CD14-positive monocyte (primary cell): Measurements from ENCODE around the gene NFATC2. TPM values are rescaled to one million over a fixed set of nuclear protein-coding genes. Genes with fewer than 3 reads are reported as not detected.

Experiments used
- DNase-seq, 3 donors: peaks; one replicate each; pipeline ENCODE4 v3.0.0-alpha.2; 2011 to 2022
- H2AFZ ChIP-seq: 2 replicates; pipeline ENCODE4 v1.6.0; 2012; ENCODE audit warnings: mild to moderate bottlenecking, low read depth, low read length, inconsistent platforms; ENCODE audit not compliant: insufficient read depth, poor library complexity, severe bottlenecking
- H3K27ac ChIP-seq, 2 donors: 1 replicate in 1 of 2; 2 replicates in 1 of 2; pipeline ENCODE4 v1.5.1; 2012 to 2013; ENCODE audit warnings: low read length in 2 of 2, control low read depth in 1 of 2, inconsistent platforms in 1 of 2, low read depth in 1 of 2, mild to moderate bottlenecking in 1 of 2
- H3K27me3 ChIP-seq, 2 donors: one replicate each; pipeline versions ENCODE4 v1.6.0 to v1.6.1; 2011 to 2013; ENCODE audit warnings: low read length in 2 of 2; ENCODE audit not compliant: control insufficient read depth in 2 of 2, insufficient read depth in 2 of 2
- H3K36me3 ChIP-seq, 2 donors: replicated peaks in 1 of 2; 1 replicate in 1 of 2; 2 replicates in 1 of 2; pipeline versions ENCODE4 v1.5.1 to v1.6.1; 2012 to 2013; ENCODE audit warnings: low read length in 2 of 2, control low read depth in 1 of 2, inconsistent platforms in 1 of 2, mild to moderate bottlenecking in 1 of 2; ENCODE audit not compliant: insufficient read depth in 2 of 2, control insufficient read depth in 1 of 2
- H3K4me1 ChIP-seq, 2 donors: 1 replicate in 1 of 2; 2 replicates in 1 of 2; pipeline versions ENCODE4 v1.5.1 to v1.6.1; 2012 to 2013; ENCODE audit warnings: low read length in 2 of 2, control low read depth in 1 of 2, inconsistent platforms in 1 of 2, mild to moderate bottlenecking in 1 of 2, moderate library complexity in 1 of 2; ENCODE audit not compliant: insufficient read depth in 2 of 2, control insufficient read depth in 1 of 2
- H3K4me2 ChIP-seq: replicated peaks from 2 replicates; pipeline ENCODE3; 2012; ENCODE audit warnings: low read length, moderate library complexity, mild to moderate bottlenecking; ENCODE audit not compliant: poor library complexity, severe bottlenecking; ENCODE audit errors: extremely low read depth
- H3K4me3 ChIP-seq, 3 experiments: fragments of 200-600 bp in 1 of 3; sonication (generic) in 1 of 3; replicated peaks in 1 of 3; 1 replicate in 2 of 3; 2 replicates in 1 of 3; pipeline ENCODE4 v1.5.1; 2011 to 2013; ENCODE audit warnings: low read length in 3 of 3, mild to moderate bottlenecking in 3 of 3, control low read depth in 2 of 3, low read depth in 2 of 3, inconsistent platforms in 1 of 3, moderate library complexity in 1 of 3
- H3K79me2 ChIP-seq: 2 replicates; pipeline ENCODE4 v1.6.0; 2012; ENCODE audit warnings: mild to moderate bottlenecking, control low read depth, inconsistent platforms, low read length, moderate library complexity; ENCODE audit not compliant: insufficient read depth
- H3K9ac ChIP-seq: 2 replicates; pipeline ENCODE4 v1.6.0; 2017; ENCODE audit warnings: low read length, mild to moderate bottlenecking; ENCODE audit not compliant: insufficient read depth, poor library complexity, severe bottlenecking
- H3K9me3 ChIP-seq, 2 donors: replicated peaks in 1 of 2; 1 replicate in 1 of 2; 2 replicates in 1 of 2; pipeline versions ENCODE4 v1.5.1 to v1.6.1; 2012 to 2013; ENCODE audit warnings: low read length in 2 of 2, control low read depth in 1 of 2; ENCODE audit not compliant: control insufficient read depth in 1 of 2, insufficient read depth in 1 of 2
- H4K20me1 ChIP-seq: 2 replicates; pipeline ENCODE4 v1.6.0; 2012; ENCODE audit warnings: mild to moderate bottlenecking, low read length, control low read depth, moderate library complexity; ENCODE audit not compliant: insufficient read depth
- H3K27ac Mint-ChIP-seq, 7 donors: one replicate each; pipeline ENCODE4 v1.8.0; 2020; ENCODE audit warnings: mild to moderate bottlenecking in 7 of 7, mixed read lengths in 7 of 7, moderate library complexity in 6 of 7, inconsistent platforms in 2 of 7
- H3K27me3 Mint-ChIP-seq, 3 donors: one replicate each; pipeline ENCODE4 v1.8.0; 2021 to 2022; ENCODE audit warnings: low read depth in 3 of 3, mild to moderate bottlenecking in 3 of 3, mixed read lengths in 3 of 3, moderate library complexity in 3 of 3, inconsistent platforms in 1 of 3
- H3K36me3 Mint-ChIP-seq, 2 donors: one replicate each; pipeline ENCODE4 v1.8.0; 2020; ENCODE audit warnings: mixed read lengths in 2 of 2, inconsistent platforms in 1 of 2, mild to moderate bottlenecking in 1 of 2
- H3K4me1 Mint-ChIP-seq: one replicate; pipeline ENCODE4 v1.8.0; 2020; ENCODE audit warnings: mild to moderate bottlenecking, mixed read lengths
- H3K4me3 Mint-ChIP-seq, 2 donors: one replicate each; pipeline ENCODE4 v1.8.0; 2020; ENCODE audit warnings: mild to moderate bottlenecking in 2 of 2, mixed read lengths in 2 of 2, moderate library complexity in 1 of 2
- H3K9me3 Mint-ChIP-seq, 7 donors: one replicate each; pipeline ENCODE4 v1.8.0; 2020 to 2022; ENCODE audit warnings: mixed read lengths in 7 of 7, mild to moderate bottlenecking in 6 of 7, moderate library complexity in 6 of 7, inconsistent platforms in 2 of 7
- WGBS: methylation state at CpG from one replicate; pipeline ENCODE4 v1.1.5; 2013; ENCODE audit warnings: missing lambda C conversion rate; ENCODE audit not compliant: insufficient coverage; 5-methylcytosine and 5-hydroxymethylcytosine counted together
- intact Hi-C, 2 donors: fragments of 100-400 bp; cut with micrococcal nuclease; formaldehyde crosslinking; loops; one replicate each; pipeline versions ENCODE4 v1.15.0 to v1.15.1; 2023
- polyA plus RNA-seq, 3 donors: library from polyadenylated mRNA; depleted of rRNA in 1 of 3; unstranded in 2 of 3; stranded (reverse) in 1 of 3; fragments of 300-500 nt in 2 of 3; fragments of >200 nt in 1 of 3; fragmentation: Illumina TruSeq in 2 of 3; gene quantifications; 1 replicate in 2 of 3; 2 replicates in 1 of 3; pipeline ENCODE4 v1.2.3, GENCODE V29; 2012 to 2021
- TF ChIP-seq, protein P1 (sequence below): fragments of 200-600 bp; IDR thresholded peaks from one replicate; pipeline ENCODE4 v1.8.0; 2022; ENCODE audit warnings: antibody characterized with exemption, mild to moderate bottlenecking

The NFATC2 gene
- polyA plus RNA-seq, 3 donors: 0.03 to 0.18 (median 0.11) TPM

DNA sequence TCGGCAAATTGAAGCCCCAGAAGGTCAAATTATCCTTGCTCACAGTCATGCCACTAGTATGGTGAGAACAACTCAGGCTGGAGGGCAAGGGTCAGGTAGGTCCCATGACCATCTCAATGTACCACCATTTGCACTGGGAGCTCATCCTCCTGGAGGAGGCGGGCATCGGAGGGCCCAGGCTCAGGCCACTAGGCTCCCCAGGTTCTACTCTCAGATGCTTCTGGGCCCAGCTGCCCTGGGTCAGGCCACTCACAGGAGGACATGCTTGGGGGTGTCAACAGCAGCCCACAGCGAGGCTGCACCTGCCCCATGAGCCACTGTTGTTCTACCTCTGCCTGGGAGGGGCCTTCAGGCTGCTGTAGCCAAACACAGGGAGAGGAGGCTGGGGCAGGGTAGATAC is 39.1 kb downstream of the NFATC2 start:
- H3K4me3 Mint-ChIP-seq: no peak overlapping the region
- no peaks in the 10 kb centered on the region for H4K20me1 ChIP-seq
- intact Hi-C loops: no loop called here
- WGBS: 100% methylated on average over 1 of the region's 4 CpGs
- peaks cover 14% of the 10 kb centered on the region for H3K4me1 Mint-ChIP-seq
- no peak for DNase-seq
- H3K4me3 ChIP-seq: no peak overlapping the region
- H3K79me2 ChIP-seq: no peaks in the 10 kb centered on the region
- no peaks in the 10 kb centered on the region for H3K9me3 ChIP-seq
- H3K27ac Mint-ChIP-seq: no peak overlapping the region
- no peaks in the 10 kb centered on the region for H3K36me3 ChIP-seq
- TF ChIP-seq, protein P1, sequence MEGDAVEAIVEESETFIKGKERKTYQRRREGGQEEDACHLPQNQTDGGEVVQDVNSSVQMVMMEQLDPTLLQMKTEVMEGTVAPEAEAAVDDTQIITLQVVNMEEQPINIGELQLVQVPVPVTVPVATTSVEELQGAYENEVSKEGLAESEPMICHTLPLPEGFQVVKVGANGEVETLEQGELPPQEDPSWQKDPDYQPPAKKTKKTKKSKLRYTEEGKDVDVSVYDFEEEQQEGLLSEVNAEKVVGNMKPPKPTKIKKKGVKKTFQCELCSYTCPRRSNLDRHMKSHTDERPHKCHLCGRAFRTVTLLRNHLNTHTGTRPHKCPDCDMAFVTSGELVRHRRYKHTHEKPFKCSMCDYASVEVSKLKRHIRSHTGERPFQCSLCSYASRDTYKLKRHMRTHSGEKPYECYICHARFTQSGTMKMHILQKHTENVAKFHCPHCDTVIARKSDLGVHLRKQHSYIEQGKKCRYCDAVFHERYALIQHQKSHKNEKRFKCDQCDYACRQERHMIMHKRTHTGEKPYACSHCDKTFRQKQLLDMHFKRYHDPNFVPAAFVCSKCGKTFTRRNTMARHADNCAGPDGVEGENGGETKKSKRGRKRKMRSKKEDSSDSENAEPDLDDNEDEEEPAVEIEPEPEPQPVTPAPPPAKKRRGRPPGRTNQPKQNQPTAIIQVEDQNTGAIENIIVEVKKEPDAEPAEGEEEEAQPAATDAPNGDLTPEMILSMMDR: no peak
- H2AFZ ChIP-seq: no peak overlapping the region
- peaks cover 0 to 4% (median 0%) of the 10 kb centered on the region in 3 donors for H3K27me3 Mint-ChIP-seq
- no peaks in the 10 kb centered on the region for H3K36me3 Mint-ChIP-seq
- H3K9ac ChIP-seq: no peak overlapping the region
- no peak overlapping the region for H3K4me2 ChIP-seq
- H3K9me3 Mint-ChIP-seq: no peaks in the 10 kb centered on the region
- H3K27me3 ChIP-seq: no peaks in the 10 kb centered on the region
- H3K27ac ChIP-seq: no peak overlapping the region
- H3K4me1 ChIP-seq: peaks cover 7 to 10% of the 10 kb centered on the region in 2 donors

DNA sequence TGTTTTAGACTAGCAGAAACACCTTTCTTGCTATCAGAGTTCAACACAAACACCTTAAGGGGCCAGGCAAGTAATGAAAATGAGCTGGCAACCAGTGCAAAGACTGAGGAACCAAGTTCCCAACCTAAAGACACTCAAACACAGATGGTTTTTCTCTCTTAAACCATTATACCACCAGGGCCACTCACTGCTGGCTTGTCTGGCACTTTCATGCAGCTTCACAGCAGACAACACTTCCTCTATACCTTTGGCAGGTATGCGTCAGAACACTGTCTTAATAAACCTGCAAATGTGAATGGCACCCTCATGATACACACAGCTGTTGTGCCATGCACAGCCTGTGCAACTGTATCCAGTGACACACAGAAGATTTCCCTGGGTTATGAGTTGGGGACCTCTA is 41.6 kb downstream of the NFATC2 start:
- Histone ChIP-seq H3K9me3 (no peaks in the 10 kb centered on the region), H3K4me3 (no peak overlapping the region), H3K4me2 (no peak overlapping the region), H3K27ac (no peak overlapping the region), H3K4me1 (peaks cover 27 to 29% of the 10 kb centered on the region in 2 donors), H3K9ac (no peak overlapping the region), H3K79me2 (no peaks in the 10 kb centered on the region), H3K36me3 (no peaks in the 10 kb centered on the region), H2AFZ (no peak overlapping the region), H3K27me3 (no peaks in the 10 kb centered on the region), H4K20me1 (no peaks in the 10 kb centered on the region)
- TF ChIP-seq, protein P1: no peak
- H3K4me3 Mint-ChIP-seq: no peak overlapping the region
- intact Hi-C loops: no loop called here
- H3K27me3 Mint-ChIP-seq: peaks cover 1 to 6% (median 6%) of the 10 kb centered on the region in 3 donors
- DNase-seq: no peak
- H3K9me3 Mint-ChIP-seq: no peaks in the 10 kb centered on the region
- 82% methylated on average over 1 of the region's 1 CpG for WGBS
- no peak overlapping the region for H3K27ac Mint-ChIP-seq
- peaks cover 32% of the 10 kb centered on the region for H3K4me1 Mint-ChIP-seq
- H3K36me3 Mint-ChIP-seq: no peaks in the 10 kb centered on the region
